ENCODE measurements around the gene C15orf39.

The C15orf39 gene

DNA sequence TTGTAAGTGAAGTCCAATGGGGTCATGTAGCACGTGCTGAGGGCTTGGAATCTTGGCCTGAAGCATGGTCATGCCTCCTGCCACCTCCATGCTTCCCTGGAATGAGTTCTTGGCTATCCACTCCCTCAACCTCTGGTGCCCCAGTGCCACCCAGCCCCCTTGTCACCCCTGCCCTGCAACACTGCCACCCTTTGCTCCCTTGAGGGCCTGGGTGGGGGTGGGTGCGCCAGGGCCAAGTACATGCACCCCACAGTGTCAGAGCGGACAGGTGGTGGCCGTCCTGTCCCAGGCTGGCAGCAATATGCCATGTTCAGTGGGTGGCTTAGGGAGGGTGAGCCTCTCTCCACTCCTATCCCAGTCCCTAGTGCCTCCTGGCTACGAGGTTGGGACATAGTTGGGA is 27.6 kb upstream of the C15orf39 start:
- no peak for DNase-seq

DNA sequence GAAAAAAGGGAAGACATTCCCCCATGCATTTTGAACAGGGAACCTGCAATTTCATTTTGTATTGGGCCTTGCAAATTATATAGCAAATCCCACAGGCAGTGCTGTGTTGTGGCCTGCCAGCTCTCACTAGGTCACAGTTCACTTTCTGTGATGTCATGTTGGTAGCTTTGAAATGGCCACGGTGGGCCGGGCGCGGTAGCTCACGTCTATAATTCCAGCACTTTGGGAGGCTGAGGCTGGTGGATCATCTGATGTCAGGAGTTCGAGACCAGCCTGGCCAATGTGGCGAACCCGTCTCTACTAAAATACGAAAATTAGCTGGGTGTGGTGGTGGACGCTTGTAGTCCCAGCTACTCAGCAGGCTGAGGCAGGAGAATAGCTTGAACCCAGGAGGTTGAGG is 27.0 kb upstream of the C15orf39 start:
- no peak for DNase-seq

DNA sequence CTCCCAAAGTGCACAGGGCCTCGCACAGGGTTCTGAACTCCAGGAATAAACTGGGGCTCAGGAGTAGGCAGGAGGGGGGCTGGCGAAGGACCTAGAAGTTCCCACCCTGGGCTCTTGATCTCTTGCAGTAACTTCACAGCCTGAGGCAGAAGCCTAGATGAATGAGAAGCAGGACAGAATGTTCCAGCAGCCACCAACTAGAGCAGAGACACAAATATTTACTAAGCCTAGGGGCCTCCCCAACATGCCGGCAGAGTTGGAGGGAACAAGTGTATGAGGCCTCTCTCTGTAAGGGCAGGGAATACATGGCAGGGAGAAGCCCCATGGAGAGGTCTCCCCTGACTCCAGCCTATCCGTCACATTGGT is 25.3 kb upstream of the C15orf39 start:
- DNase-seq = no peak

DNA sequence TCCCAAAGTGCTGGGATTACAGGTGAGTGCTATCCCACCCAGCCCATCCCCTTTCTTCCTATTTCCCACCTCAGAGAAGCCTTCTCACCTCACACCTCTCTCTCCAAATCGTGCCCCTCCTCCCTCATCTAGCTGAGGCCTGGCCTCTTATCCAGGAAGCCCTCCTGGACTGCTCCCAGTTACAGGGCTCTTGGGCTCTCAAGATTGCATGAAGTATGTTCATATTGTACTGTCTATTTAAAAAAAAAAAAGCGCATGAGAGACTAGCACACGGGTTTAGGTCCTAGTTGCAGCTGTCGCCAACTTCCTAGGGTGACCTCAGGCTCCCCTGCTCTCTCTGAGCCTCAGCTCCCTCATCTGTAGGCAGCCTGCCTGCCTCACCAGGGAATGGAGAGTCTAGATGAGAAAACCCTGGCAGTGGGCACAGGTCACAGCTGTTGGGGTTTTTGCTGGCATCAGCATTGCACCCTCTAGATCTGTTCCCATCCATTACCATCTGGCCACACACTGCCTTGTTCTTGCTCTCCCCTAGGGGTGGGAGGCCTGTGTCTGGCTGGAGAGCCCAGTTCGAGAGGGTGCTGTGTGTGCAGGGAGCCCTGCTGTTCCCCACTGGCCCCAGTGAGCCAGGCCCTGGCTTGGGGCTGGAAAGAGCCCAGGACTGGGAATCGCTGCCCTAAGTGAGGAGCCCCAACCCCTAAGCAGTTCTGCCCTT is 24.2 kb upstream of the C15orf39 start:
- no peak for DNase-seq

DNA sequence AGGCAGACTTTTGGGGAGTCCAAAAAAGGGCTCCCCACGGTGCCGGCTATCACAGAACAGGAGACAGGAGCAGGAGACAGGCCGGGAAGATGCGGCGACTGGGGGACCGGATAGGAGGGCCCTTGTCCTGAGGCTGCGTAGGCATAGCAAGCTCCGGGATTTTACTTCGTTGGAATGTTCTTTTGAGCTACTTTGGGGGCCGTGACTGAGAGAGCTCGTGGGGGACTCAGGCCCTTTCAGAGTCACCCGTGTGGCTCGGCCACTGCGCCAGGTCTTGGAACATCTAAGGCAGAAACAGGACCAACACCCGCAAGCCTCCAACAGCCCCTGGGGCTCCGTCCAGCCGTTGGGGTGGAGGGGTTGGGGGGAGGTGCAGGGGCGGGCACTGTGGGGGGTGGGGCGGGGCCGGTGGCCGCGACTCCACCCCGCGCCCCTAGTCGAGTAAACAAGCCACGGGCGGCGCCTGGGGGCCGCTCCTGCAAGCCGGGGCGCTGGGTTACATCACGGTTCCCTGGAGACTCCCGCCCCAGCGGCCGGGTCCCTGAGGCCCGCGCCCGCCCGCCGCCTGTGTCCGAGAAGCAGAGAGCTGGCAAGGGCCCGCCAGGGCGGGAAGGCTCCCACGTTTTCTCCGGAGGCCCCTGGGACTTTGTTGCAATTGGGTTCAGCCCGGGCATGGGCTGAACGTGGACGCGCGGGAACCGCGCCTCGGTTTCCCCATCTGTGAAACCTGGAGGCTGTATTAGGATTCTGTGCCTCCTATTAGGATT is 23.3 kb upstream of the C15orf39 start:
- DNase-seq = no peak

DNA sequence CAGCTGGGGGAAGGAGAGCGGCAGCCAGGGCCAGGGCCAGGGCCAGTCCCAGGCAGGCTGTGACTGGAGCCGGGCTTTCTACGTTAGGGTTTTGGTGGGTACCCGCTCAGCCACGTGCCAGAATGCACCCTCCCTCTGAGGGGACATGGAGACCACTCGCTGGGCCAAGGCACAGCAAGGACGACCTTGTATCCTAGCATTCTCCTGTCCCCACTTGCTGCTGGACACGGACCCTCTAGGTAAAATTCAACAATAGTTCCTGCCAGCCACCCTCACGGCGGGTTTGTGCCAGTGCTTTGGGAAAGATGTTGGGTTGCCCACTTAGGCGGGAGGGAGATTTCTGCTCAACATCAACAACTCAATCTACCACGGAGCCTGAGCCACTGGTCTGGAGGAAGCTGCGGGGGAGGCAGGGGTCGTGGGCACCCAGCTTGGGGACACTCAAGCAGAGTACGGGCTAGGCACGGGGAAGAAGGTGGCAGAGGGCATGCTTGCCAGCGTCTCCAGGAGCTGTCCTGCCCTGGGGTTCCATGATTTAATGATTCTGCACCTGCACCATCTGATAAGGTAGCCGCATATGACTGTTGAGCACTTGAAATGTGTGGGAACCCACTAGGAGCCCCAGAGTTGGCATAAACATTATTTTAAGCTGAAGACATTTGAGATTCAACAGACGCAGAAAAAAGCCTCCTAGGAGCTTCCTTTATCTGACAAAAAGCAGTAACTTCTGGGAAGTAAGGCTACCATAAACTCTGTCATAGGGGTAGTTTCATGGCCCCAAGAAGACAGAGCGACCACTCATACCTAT is 22.5 kb upstream of the C15orf39 start:
- DNase-seq = no peak

DNA sequence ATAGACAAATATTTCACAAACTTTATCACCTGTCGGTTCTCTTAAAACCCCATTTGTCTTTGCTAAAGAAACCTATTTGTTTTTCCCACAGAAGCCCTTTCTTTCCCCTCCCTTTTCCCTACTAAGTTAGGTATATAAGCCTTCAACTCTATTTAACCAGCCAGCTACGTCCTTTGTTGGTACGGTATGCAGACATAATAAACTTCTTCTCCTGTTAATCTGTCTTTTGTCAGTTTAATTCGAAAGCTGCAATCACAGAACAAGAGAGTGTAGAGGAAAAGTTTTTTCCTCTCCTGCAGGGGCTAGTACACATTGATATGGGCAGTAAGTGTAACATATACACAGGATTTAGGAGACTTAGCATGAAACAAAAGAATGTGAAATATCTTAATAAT is 21.9 kb upstream of the C15orf39 start:
- DNase-seq = no peak

DNA sequence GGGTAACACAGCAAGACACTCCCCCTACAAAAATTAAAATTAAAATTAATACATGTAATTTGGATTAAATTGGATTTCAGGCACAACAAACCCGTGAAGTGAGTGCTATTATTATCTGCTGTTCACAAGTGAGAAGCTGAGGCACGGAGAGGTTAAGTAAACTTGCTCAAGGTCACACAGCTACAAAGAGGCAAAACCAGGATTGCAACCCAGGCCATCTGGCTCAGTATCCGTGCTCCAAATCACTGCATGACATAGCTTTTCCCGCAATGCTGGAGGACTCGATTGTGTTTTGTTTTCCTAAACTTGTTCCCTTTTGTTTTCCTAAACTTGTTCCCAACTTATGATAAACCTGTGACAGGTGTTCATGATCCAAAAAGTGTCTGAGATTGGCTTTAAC is 19.9 kb upstream of the C15orf39 start:
- DNase-seq = no peak

DNA sequence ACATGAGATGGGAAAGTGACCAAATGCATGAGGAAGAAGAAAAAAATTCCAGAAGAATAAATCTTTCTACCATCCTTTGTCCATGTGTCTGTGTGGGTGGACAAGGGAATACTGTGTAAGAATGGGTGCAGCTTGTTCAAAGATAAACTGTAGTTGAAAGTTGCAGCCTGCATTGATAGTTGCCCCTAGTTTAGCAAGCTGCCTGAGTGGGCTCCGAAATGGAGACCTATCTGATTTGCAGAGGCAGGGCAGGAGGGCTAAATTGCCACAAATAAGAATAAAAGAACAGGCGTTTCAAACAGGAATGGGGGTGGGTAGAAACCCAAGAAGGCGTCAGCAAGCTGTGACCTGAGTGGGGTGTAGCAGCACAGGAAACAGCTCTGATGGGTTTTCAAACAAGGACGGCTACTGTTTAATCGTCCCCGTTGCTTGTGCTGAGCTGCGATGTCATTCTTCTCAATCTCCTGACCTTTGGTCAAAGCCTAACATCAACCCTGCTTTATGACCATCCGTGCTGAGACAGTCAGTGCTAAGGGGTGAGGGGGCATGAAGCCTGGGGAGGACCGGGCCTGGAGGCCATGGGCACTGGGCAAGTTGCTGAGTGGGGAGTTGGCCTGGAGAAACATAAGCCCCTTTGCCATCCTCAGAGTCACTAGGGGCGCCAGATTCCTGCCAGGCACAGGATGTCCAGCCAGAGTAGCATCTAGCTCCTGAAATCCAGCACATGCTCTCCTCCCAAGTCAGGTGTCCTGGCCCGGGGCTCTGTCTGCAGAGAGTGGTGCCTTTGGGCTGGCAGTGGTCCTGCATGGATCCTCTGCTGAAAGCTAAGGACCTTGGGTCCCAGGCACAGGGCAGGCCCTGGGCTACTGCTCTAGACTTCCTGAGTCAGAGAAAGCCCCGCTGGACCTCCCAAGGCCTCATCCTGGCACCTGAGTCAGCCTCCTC is 19.2 kb upstream of the C15orf39 start:
- no peak for DNase-seq

DNA sequence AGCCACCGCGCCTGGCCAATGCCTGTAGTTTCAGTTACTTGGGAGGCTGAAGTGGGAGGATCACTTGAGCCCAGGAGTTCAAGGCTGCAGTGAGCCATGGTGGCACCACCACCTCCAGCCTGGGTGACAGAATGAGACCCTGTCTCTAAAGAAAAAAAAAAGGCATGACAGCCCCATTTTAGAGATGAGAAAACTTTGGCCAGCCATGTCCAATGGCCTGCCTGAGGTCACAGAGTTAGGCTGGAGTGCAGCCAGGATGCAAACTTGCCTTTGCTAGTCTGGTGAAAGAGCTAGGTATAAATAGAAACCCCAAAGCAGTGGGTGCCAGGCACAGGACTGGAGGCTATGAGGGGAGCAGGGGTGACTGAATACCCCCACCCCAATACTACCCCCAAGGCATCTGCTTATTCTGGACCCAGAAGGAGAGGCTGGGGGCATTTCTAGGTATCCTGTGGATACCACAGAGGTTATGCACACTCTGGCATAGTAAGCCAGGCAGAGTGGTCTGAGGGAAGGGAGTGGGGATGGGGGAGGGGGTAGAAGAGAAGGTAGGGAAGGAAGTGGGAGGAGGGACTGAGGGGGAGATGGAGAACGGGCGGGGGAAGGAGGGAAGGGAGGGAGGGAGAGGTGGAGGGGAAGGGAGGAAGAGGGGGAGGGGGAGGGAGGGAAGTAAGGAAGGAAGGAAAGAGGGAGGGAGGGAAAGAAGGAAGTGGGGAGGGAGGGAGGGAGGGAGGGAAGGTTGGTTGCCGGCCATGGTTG is 16.2 kb upstream of the C15orf39 start:
- DNase-seq = no peak

DNA sequence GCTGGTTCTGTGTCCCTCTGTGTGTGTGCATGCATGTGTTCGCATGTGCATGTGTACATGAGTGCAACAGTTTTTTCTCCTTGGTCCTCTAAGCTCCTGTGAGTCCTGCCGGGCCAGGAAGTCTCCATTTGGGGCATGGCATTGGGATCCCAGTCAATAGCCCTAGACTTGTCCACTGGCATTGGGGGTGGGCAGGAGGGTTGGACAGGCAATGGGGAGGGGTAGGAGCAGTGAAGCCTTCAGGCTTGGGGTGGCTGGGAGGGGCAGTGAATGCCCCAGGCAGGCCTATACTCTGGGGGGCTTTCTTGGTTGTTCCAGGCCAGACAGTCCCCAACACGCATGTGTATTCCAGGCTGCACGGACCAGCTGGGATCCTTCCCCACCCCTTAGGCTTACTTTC is 15.6 kb upstream of the C15orf39 start:
- DNase-seq = no peak

DNA sequence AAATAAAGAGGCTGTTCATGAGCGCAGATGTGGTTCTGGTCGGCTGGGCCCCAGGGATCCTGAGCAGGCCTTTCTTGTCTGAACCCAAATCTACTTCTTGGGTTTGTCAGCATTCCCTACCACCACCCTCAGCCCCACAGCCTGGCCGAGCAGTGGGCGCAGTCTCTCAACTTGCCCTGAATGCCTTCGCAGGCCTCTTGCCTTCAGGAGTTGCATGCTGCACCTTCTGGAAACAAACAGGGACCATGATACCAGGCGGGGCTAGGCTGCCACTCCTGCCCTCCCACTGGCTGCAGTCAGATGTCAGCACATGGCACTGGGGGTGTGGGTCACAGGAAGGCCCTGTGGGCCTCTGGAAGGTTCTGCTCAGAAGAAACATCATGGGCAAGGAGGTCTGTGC is 13.2 kb upstream of the C15orf39 start:
- DNase-seq = no peak

DNA sequence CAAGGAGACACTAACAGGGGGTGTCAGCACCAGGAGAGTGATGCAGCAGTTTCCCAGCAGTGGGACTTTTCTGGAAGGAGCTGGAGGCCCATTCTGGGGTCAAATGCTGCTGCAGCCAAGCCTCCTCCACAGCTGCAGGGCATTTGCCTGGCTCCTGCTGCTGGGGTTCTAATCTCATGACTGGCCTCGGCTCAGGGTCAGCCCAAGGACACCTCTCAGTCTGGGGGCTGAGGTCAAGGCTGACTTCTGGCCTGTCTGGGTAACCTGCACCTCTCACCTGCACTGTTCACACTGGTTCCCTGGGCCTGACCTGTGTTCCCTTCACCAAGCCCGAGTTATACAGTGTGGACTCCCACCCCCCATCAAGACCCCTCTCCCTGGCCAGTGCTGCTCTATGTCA is 10.4 kb upstream of the C15orf39 start:
- DNase-seq = no peak

DNA sequence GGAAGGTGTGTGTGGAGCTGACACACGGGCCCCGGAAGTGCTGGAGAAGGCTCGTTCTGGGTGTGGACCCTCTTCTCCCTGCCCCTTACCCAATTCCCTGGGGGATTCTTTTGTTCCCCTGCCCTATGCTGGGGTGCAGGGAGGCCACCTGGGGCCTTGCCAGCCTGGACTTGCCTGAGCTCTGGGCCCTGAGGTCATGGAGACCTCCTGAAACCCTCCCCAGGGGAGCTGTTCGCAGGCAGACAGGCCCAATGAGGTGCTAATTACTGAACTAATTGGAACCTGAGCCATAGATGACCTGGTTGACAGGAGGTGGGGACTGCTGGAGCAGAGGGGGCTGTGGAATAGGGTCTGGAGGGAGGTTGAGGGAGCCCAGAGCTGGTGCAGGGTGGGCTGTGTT is 9.4 kb upstream of the C15orf39 start:
- DNase-seq = no peak

DNA sequence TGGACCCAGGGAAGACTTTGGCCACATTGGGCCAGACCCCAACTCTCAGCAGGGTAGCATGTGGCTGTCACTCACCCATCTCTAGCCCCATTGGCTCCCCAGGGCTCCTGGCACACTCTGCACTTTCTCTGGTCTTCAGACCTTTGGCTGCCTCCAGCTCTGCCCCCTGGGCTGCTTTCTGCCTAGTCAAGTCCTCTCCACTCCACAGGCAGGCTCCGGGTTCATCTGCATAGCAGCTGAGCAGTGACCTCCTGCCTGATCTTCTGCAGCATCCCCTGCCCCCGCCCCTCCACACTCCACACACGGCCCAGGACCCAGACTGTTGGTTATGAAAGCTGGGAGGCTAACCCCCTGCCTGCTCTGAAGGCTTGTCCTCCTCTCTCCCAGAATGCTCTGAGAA is 8.4 kb upstream of the C15orf39 start:
- DNase-seq = no peak

DNA sequence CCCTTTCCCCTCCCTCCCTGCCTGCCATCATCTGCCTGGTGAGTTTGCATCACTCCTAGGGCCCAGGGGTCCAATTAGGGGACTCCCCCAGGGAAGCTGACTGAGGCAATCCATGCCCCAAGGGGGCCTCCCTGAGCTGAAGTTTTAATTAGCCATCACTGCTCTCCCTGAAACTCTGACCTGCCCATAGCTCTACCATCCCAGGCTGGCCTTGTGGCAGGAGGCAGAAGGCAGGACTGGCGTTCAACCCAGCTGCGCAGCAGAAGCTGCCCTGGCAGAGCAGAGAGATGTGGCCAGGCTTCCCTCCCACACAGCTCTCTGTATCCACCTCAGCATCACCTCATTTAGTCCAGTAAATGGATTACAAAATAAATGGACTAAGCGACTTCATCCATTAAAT is 7.7 kb upstream of the C15orf39 start:
- no peak for DNase-seq

DNA sequence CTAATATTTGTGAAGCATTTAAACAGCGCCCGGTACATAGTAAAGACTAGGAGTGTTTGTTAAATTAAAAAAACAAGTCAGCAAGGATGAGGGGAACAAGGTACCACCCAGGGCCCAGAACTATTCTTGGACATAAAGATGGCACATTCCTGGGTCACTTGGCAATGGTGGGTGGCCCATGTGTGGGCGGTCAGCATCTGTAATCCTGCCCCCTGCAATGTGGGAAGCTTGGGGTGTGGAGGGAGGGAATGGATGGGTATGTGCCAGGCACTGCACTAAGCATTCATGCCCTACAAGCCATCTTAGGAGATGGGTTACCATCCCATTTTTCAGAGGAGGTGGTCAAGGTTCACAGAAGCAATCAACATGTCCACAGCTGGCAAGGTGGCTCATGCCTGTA is 7.3 kb upstream of the C15orf39 start:
- no peak for DNase-seq

DNA sequence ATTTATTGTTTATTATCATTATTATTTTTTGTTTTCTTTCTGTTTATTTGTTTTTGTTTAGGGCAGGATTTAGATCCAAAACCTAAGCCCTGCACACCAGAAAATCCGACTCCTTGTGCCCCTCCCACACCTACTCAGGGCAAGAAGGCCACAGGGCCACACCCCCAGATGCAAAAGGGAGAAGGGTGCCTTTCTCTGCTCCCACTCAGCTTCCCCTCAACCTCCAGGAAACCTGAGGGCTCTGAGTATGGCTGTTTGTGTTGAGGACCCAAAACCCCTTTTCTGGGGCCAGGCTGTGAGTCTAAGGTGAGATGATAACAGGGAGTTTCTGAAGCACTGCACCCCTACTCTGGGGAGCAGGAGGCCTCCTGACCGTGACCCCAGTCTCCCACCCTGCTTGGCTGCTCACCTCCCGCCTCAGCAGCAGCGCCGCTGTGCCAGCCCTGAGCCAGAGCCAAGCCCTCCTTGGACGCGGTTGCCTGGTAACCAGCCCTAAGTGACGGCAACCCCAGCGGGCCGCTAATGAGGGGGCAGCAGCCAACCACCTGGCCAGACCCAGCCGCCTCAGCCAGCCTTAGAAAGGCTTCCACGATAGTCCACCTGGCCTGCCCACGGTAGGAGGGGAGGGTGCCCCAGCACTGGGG is 6.4 kb upstream of the C15orf39 start:
- DNase-seq = no peak

DNA sequence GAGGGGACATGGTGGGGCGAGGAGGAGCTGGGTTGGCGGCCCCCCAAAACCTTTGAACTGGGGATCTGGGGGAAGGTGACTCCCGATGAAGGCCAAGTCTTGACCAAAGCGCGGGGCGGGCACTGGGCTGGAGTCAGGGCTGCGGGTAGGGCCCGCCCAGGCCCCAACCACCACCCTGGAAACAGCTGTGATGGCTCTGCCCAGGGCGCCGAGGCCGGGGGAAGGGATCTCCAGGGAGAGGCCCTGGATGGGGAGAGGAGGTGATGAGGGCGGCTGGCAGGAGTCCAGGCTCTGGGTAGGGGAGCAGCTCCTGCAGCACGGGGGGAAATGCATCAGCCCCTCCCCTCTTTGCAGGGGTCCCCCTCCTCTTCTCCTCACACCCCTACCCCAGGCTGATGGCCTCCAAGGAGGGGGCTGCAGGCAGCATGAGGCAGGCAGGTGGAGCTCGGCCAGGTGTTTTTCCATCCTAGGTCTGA is 5.9 kb upstream of the C15orf39 start:
- DNase-seq = no peak

DNA sequence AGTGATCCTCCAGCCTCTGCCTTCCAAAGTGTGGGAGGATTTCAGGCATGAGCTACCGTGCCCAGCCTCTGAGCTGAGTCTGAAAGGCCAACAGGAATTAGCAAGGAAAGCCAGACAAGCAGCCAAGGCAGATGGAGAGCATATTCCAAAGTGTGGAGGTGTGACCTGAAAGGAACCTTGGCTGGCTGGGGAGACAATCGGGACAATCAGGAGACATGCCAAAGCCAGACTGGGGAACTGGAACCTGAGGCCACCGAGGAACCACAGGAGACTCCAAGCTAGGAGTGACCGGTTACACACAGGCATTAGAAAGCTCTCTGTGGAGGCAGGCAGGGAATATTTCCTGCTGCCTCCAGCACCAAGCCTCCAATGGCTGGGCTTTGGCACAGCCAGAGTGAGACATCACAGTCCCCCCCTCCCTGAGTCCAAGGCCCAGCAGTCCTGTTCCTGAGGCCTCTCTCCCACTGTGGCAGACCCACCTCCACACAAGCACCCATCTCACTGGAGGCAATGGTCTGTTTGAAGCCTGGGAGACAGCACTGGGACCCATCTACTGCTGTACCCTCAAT is 4.5 kb upstream of the C15orf39 start:
- DNase-seq = no peak

Measured in T1000 (cell line).